ENCODE results near the gene LGI4. TPM values are rescaled to one million over a fixed set of nuclear protein-coding genes. Genes with fewer than 3 reads are reported as not detected.

Gene LGI4
- total and polyA plus RNA-seq, 8 donors: 3.1 to 40.0 (median 13.4) TPM

DNA sequence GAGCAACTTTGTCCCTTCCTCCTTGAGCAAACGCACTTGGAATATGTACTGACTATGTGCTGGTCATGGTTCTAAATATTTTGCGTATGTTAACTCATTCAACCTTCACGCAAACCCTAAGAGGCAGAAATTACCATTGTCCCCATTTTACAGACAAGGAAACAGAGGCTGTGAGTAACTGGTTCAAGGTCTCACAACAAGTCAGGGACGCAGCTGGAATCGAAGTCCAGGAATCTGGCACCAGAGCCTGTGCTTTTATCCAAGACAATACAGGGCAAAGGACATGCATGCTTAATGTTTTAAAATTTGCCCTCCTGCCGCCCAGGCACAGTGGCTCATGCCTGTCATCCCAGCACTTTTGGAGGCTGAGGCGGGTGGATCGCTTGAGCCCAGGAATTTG lies 24.7 kb upstream of the LGI4 start:
- Histone ChIP-seq H3K27me3 (peaks cover 0 to 23% (median 0%) of the 10 kb centered on the region in 3 donors), H3K27ac (no peak overlapping the region), H3K9me3 (peaks cover 7 to 26% (median 17%) of the 10 kb centered on the region in 4 donors), H3K4me1 (peaks cover 6 to 18% (median 13%) of the 10 kb centered on the region in 4 donors), H3K36me3 (peaks cover 21 to 74% (median 72%) of the 10 kb centered on the region in 4 donors), H3K4me3 (no peak overlapping the region)
- intact Hi-C loops (cut with DNase I; ENCODE audit: low total_unique reads): no loop called here
- no peak for DNase-seq
- TF ChIP-seq EP300 (IDR thresholded peaks at IDR 0.05): no peak
- no peak for TF ChIP-seq POLR2AphosphoS5 (IDR thresholded peaks at IDR 0.05)
- TF ChIP-seq POLR2A (IDR thresholded peaks at IDR 0.05): no peak
- TF ChIP-seq, protein P1, sequence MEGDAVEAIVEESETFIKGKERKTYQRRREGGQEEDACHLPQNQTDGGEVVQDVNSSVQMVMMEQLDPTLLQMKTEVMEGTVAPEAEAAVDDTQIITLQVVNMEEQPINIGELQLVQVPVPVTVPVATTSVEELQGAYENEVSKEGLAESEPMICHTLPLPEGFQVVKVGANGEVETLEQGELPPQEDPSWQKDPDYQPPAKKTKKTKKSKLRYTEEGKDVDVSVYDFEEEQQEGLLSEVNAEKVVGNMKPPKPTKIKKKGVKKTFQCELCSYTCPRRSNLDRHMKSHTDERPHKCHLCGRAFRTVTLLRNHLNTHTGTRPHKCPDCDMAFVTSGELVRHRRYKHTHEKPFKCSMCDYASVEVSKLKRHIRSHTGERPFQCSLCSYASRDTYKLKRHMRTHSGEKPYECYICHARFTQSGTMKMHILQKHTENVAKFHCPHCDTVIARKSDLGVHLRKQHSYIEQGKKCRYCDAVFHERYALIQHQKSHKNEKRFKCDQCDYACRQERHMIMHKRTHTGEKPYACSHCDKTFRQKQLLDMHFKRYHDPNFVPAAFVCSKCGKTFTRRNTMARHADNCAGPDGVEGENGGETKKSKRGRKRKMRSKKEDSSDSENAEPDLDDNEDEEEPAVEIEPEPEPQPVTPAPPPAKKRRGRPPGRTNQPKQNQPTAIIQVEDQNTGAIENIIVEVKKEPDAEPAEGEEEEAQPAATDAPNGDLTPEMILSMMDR (IDR thresholded peaks at IDR 0.05): no peak
- WGBS, 5 donors: 83 to 95% (median 89%) methylated on average over 8 of the region's 8 CpGs

DNA sequence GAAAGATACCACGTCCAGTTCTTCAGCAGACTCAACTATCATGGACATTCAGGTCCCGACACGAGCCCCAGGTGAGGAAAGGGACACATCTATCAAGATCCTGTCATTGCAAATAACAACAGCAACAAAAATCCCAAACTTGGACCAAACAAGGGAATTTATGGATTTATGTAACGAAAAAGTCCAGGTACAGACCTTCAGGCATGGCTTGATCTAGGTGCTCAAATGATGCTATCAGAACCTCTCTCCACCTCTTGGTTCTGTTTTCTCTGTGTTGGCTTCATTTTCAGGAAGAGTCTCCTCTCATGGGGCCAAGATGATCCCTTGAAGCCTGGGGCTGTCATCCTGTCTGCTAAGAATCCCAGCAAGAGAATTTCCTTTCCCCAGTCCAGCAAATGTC lies 22.6 kb upstream of the LGI4 start:
- peaks cover 19 to 34% (median 26%) of the 10 kb centered on the region in 4 donors for H3K4me1 ChIP-seq
- WGBS, 5 donors: 97 to 100% (median 99%) methylated on average over 4 of the region's 4 CpGs
- no peak for DNase-seq
- no peak for TF ChIP-seq EP300 (IDR thresholded peaks at IDR 0.05)
- no peak for TF ChIP-seq POLR2AphosphoS5 (IDR thresholded peaks at IDR 0.05)
- no peak for TF ChIP-seq POLR2A (IDR thresholded peaks at IDR 0.05)
- TF ChIP-seq, protein P1 (IDR thresholded peaks at IDR 0.05): no peak
- no peak overlapping the region for H3K27ac ChIP-seq
- H3K27me3 ChIP-seq: peaks cover 0 to 42% (median 9%) of the 10 kb centered on the region in 3 donors
- H3K36me3 ChIP-seq: peaks cover 13 to 52% (median 50%) of the 10 kb centered on the region in 4 donors
- no peak overlapping the region for H3K4me3 ChIP-seq
- H3K9me3 ChIP-seq: peaks cover 0 to 6% (median 5%) of the 10 kb centered on the region in 4 donors
- intact Hi-C loops (cut with DNase I; ENCODE audit: low total_unique reads): no loop called here

DNA sequence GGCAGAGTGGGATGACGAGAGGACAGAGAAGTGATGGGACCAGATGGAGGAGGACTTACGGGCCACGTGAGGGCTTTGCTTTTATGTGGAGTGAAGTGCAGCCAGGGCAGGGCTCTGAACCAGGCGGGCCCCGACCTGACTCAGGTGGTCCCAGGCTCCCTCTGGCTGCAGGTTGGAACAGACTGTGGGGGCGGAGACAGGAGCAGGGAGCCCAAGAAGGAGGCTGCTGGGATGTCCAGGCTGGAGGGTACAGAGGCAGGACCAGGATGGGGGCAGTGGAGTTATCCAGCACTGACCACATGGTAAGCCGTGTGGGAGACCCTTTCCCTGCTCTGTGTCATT lies 21.8 kb upstream of the LGI4 start:
- intact Hi-C loops (cut with DNase I; ENCODE audit: low total_unique reads): no loop called here
- Histone ChIP-seq H3K27ac (no peak overlapping the region), H3K4me3 (no peak overlapping the region), H3K4me1 (peaks cover 19 to 34% (median 26%) of the 10 kb centered on the region in 4 donors), H3K27me3 (peaks cover 0 to 46% (median 9%) of the 10 kb centered on the region in 3 donors), H3K36me3 (peaks cover 13 to 44% (median 43%) of the 10 kb centered on the region in 4 donors), H3K9me3 (no peaks in the 10 kb centered on the region)
- 84 to 94% (median 90%) methylated on average over 7 of the region's 7 CpGs for WGBS, 5 donors
- no peak for DNase-seq
- TF ChIP-seq POLR2A (IDR thresholded peaks at IDR 0.05) (no peak), EP300 (IDR thresholded peaks at IDR 0.05) (no peak), POLR2AphosphoS5 (IDR thresholded peaks at IDR 0.05) (no peak)
- TF ChIP-seq, protein P1 (IDR thresholded peaks at IDR 0.05): no peak

DNA sequence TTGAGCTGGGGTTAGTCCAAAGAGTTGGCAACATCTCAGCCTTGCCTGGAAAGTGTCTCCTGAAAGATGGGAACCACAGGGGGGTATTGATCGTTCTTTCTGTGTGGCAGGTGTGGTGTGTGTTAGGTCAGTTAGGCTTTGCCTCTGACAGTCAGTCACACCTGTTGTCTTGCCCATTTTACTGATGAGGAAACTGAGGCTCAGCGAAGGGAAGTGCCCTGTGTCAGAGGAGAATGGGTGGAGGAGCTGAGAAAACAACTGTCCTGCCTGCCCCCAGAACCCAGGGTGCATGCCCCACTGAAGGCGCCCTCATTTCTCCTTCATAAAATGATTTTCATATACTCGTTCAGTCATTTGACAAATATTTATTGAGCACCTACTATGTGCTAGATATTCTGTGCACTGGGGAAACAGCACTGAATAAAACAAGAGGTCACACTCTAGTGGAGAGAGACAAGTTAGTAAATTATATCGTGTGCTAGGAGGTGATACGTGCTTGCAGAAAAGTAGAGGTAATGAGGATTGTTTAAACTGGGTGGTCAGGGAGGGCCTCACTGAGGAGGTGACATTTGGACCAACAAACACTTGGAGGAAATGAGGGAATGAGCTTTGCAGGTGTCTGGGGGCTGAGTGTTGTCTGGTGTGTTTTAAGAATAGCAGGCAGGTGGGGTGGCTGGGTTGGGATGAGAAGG lies 21.3 kb upstream of the LGI4 start:
- WGBS, 5 donors: 89 to 94% (median 93%) methylated on average over 6 of the region's 6 CpGs
- TF ChIP-seq, protein P1 (IDR thresholded peaks at IDR 0.05): no peak
- TF ChIP-seq POLR2AphosphoS5 (IDR thresholded peaks at IDR 0.05) (no peak), EP300 (IDR thresholded peaks at IDR 0.05) (no peak), POLR2A (IDR thresholded peaks at IDR 0.05) (no peak)
- intact Hi-C loops (cut with DNase I; ENCODE audit: low total_unique reads): no loop called here
- peak overlapping the region in 3 of 5 donors; percentile 78 to 90 (median 85) for H3K27ac ChIP-seq
- peaks cover 19 to 34% (median 26%) of the 10 kb centered on the region in 4 donors for H3K4me1 ChIP-seq
- DNase-seq: no peak
- H3K27me3 ChIP-seq: peaks cover 0 to 51% (median 9%) of the 10 kb centered on the region in 3 donors
- H3K9me3 ChIP-seq: no peaks in the 10 kb centered on the region
- peaks cover 7 to 39% (median 37%) of the 10 kb centered on the region in 4 donors for H3K36me3 ChIP-seq
- H3K4me3 ChIP-seq: peak overlapping the region; percentile 54 to 82 (median 70)
